ENCODE results near the gene AGXT2. TPM values are rescaled to one million over a fixed set of nuclear protein-coding genes. Genes with fewer than 3 reads are reported as not detected.

The AGXT2 gene
- total RNA-seq, 1 donor from 2014 or later: not detected

DNA sequence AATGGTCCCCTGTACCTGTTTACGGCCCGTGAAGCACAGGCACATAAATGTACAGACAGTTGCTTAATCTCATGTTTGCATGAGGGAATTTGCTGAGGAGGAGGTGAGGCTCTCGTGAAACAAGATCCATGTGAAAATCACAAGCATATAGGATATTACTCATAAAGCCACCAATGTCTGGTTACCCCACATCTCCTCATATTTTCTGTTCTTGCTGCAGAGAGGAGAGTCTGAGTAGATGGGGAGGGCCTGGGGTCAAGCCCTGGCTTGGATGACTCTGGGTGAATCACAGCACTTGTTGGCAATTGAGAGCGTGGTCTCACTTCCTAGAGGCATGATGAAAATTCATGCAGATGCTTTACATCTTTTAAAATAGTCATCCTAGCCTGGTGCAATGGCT lies 975 bp downstream of the AGXT2 start:
- H3K79me2 ChIP-seq (ENCODE audit: low read depth): no peaks in the 10 kb centered on the region
- no peak overlapping the region for H3K4me3 Mint-ChIP-seq
- no peaks in the 10 kb centered on the region for H3F3A ChIP-seq (ENCODE audit: low read depth)
- no peak overlapping the region for H3K9ac ChIP-seq
- H3K4me3 ChIP-seq: no peak overlapping the region
- H3K9me3 Mint-ChIP-seq: no peaks in the 10 kb centered on the region
- TF ChIP-seq, protein P1, sequence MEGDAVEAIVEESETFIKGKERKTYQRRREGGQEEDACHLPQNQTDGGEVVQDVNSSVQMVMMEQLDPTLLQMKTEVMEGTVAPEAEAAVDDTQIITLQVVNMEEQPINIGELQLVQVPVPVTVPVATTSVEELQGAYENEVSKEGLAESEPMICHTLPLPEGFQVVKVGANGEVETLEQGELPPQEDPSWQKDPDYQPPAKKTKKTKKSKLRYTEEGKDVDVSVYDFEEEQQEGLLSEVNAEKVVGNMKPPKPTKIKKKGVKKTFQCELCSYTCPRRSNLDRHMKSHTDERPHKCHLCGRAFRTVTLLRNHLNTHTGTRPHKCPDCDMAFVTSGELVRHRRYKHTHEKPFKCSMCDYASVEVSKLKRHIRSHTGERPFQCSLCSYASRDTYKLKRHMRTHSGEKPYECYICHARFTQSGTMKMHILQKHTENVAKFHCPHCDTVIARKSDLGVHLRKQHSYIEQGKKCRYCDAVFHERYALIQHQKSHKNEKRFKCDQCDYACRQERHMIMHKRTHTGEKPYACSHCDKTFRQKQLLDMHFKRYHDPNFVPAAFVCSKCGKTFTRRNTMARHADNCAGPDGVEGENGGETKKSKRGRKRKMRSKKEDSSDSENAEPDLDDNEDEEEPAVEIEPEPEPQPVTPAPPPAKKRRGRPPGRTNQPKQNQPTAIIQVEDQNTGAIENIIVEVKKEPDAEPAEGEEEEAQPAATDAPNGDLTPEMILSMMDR (IDR thresholded peaks at IDR 0.05): no peak
- TF ChIP-seq EZH2phosphoT487 (IDR thresholded peaks at IDR 0.05): no peak
- TF ChIP-seq EZH2 (IDR thresholded peaks at IDR 0.05): no peak
- no peaks in the 10 kb centered on the region for H3K36me3 ChIP-seq
- H3K4me2 ChIP-seq: no peak overlapping the region
- no peaks in the 10 kb centered on the region for H3K9me3 ChIP-seq (ENCODE audit: low read depth)
- no peaks in the 10 kb centered on the region for H3K4me1 Mint-ChIP-seq
- H3K27me3 Mint-ChIP-seq (ENCODE audit: insufficient read depth, low read depth): peaks cover 4% of the 10 kb centered on the region
- no peak overlapping the region for H2AFZ ChIP-seq (replicated peaks)
- no peak for DNase-seq (ENCODE audit: low spot score)
- H3K27ac Mint-ChIP-seq: no peak overlapping the region
- H3K4me1 ChIP-seq: no peaks in the 10 kb centered on the region
- no peaks in the 10 kb centered on the region for H3K36me3 Mint-ChIP-seq
- H3K27ac ChIP-seq: no peak overlapping the region
- H4K20me1 ChIP-seq (ENCODE audit: low read depth): no peaks in the 10 kb centered on the region
- H3K27me3 ChIP-seq: no peaks in the 10 kb centered on the region

DNA sequence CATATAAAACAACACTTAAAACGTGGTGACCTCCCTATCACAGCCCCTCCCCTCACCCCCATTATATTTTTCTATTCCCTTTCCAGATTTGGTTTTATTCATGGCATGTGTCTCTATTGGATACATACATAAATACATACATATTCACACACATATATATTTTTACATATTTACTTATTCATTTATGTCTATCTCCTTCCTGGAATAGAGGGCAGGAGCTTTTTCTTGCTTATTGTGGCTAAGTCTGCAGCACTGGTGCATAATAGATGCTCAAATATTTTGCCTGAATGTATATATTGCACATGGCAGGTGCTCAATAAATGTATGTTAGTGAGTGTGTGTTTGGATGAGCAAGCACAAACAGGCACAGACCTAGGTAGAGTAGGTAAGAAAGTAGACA lies 2.5 kb downstream of the AGXT2 start:
- Histone ChIP-seq H3K4me2 (no peak overlapping the region), H3K4me3 (no peak overlapping the region), H3K27ac (no peak overlapping the region), H3K9me3 (ENCODE audit: low read depth) (no peaks in the 10 kb centered on the region), H3F3A (ENCODE audit: low read depth) (no peaks in the 10 kb centered on the region), H3K36me3 (no peaks in the 10 kb centered on the region), H3K4me1 (no peaks in the 10 kb centered on the region), H3K79me2 (ENCODE audit: low read depth) (no peaks in the 10 kb centered on the region), H4K20me1 (ENCODE audit: low read depth) (no peaks in the 10 kb centered on the region), H2AFZ (replicated peaks) (no peak overlapping the region), H3K27me3 (no peaks in the 10 kb centered on the region), H3K9ac (no peak overlapping the region)
- H3K27me3 Mint-ChIP-seq (ENCODE audit: insufficient read depth, low read depth): peaks cover 6% of the 10 kb centered on the region
- no peak for TF ChIP-seq EZH2 (IDR thresholded peaks at IDR 0.05)
- TF ChIP-seq EZH2phosphoT487 (IDR thresholded peaks at IDR 0.05): no peak
- TF ChIP-seq, protein P1 (IDR thresholded peaks at IDR 0.05): no peak
- no peaks in the 10 kb centered on the region for H3K9me3 Mint-ChIP-seq
- no peak for DNase-seq (ENCODE audit: low spot score)
- H3K4me3 Mint-ChIP-seq: no peak overlapping the region
- H3K4me1 Mint-ChIP-seq: peaks cover 5% of the 10 kb centered on the region
- H3K36me3 Mint-ChIP-seq: no peaks in the 10 kb centered on the region
- H3K27ac Mint-ChIP-seq: no peak overlapping the region

DNA sequence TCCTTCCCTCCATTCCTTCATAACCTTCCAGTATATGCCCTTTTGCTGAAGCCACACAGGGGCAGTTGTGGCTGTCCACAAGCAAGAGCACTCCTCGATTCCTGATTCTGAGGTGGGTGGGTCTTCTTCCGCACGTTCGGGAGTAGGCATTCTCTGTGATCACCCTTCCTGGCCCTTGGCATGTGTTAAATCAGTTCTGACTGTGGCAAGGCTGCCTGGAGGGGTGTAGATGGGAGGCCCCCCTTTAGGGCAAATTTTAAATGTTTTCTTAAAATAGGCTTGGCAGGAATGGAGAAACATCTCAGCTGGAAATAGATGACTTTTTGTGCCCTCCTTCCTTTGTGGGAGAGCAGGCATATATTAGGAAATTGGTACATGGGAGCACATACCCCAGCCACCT lies 3.1 kb downstream of the AGXT2 start:
- Histone ChIP-seq H3F3A (ENCODE audit: low read depth) (no peaks in the 10 kb centered on the region), H3K4me1 (no peaks in the 10 kb centered on the region), H3K36me3 (no peaks in the 10 kb centered on the region), H3K79me2 (ENCODE audit: low read depth) (no peaks in the 10 kb centered on the region), H2AFZ (replicated peaks) (no peak overlapping the region), H3K9ac (no peak overlapping the region), H3K4me2 (no peak overlapping the region), H3K4me3 (no peak overlapping the region), H3K27me3 (no peaks in the 10 kb centered on the region), H3K9me3 (ENCODE audit: low read depth) (no peaks in the 10 kb centered on the region), H3K27ac (no peak overlapping the region), H4K20me1 (ENCODE audit: low read depth) (no peaks in the 10 kb centered on the region)
- peaks cover 6% of the 10 kb centered on the region for H3K27me3 Mint-ChIP-seq (ENCODE audit: insufficient read depth, low read depth)
- H3K9me3 Mint-ChIP-seq: no peaks in the 10 kb centered on the region
- H3K4me3 Mint-ChIP-seq: no peak overlapping the region
- H3K36me3 Mint-ChIP-seq: no peaks in the 10 kb centered on the region
- DNase-seq (ENCODE audit: low spot score): no peak
- TF ChIP-seq EZH2 (IDR thresholded peaks at IDR 0.05) (no peak), EZH2phosphoT487 (IDR thresholded peaks at IDR 0.05) (no peak)
- TF ChIP-seq, protein P1 (IDR thresholded peaks at IDR 0.05): no peak
- H3K27ac Mint-ChIP-seq: no peak overlapping the region
- H3K4me1 Mint-ChIP-seq: peaks cover 7% of the 10 kb centered on the region
